Gastroesophageal sphincter (tissue), 3 donors: ENCODE measurements around the gene KLHL3.

Source experiments
- POLR2A ChIP-seq, 2 donors: fragments of 450-650 bp; IDR thresholded peaks; one replicate each; pipeline ENCODE4 v1.6.1; 2017; ENCODE audit warnings: antibody characterized with exemption in 2 of 2, mild to moderate bottlenecking in 2 of 2, moderate library complexity in 1 of 2
- TF ChIP-seq, protein P1 (sequence below), 4 experiments: fragments of 200-600 bp in 2 of 4; fragments of 450-650 bp in 2 of 4; sonication (generic) in 1 of 4; IDR thresholded peaks; one replicate each; pipeline ENCODE4 v1.5.1; 2017 to 2019; ENCODE audit warnings: antibody characterized with exemption in 4 of 4, mild to moderate bottlenecking in 2 of 4, moderate library complexity in 2 of 4

DNA sequence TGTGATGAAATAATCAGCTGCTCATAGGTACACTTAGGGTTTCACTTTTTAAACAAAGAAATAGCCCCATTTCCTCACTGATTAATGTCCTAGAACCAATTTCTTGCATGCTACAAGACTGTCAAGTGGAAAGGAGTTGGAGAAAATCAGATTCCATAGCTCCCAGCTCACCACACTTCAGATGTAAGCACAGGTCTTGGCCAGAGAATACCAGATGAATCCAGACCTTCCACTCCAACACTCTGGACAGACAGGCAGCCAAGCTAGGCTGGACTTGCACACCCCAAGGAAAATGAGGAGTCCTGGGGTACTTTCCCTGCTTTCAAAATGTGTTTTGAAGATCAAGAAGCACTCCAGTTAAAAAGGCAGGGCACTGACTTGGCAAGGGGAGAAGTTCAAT lies 68.5 kb downstream of the KLHL3 start:
- no peak for TF ChIP-seq POLR2A (IDR thresholded peaks at IDR 0.05)
- TF ChIP-seq, protein P1, sequence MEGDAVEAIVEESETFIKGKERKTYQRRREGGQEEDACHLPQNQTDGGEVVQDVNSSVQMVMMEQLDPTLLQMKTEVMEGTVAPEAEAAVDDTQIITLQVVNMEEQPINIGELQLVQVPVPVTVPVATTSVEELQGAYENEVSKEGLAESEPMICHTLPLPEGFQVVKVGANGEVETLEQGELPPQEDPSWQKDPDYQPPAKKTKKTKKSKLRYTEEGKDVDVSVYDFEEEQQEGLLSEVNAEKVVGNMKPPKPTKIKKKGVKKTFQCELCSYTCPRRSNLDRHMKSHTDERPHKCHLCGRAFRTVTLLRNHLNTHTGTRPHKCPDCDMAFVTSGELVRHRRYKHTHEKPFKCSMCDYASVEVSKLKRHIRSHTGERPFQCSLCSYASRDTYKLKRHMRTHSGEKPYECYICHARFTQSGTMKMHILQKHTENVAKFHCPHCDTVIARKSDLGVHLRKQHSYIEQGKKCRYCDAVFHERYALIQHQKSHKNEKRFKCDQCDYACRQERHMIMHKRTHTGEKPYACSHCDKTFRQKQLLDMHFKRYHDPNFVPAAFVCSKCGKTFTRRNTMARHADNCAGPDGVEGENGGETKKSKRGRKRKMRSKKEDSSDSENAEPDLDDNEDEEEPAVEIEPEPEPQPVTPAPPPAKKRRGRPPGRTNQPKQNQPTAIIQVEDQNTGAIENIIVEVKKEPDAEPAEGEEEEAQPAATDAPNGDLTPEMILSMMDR (IDR thresholded peaks at IDR 0.05) = no peak
